ENCODE results near the gene AGPAT4.

Gene AGPAT4

DNA sequence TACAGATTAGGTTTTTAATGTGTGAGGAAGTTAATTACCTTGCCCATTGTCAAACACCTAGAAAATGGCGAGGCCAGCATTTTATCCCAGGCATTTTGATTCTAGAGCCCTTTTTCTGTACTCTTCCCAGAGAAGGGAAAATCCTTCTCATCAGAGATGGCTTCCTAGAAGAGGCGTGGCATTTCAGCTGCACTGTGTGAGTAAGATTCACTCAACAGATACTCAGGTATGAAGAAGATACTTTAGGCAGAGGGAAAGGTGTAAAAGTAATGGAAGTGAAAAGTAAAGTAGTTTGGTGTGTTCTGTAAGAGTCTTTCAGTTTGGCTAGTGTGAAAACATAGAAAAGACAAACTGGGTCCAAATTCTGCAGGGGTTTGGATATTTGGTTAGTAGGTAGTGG lies 168.5 kb downstream of the AGPAT4 start:
- no peaks in the 10 kb centered on the region for H3F3A ChIP-seq (ENCODE audit: insufficient read depth, low read length)
- H3K9ac ChIP-seq (ENCODE audit: low read length): no peak overlapping the region
- TF ChIP-seq, protein P1, sequence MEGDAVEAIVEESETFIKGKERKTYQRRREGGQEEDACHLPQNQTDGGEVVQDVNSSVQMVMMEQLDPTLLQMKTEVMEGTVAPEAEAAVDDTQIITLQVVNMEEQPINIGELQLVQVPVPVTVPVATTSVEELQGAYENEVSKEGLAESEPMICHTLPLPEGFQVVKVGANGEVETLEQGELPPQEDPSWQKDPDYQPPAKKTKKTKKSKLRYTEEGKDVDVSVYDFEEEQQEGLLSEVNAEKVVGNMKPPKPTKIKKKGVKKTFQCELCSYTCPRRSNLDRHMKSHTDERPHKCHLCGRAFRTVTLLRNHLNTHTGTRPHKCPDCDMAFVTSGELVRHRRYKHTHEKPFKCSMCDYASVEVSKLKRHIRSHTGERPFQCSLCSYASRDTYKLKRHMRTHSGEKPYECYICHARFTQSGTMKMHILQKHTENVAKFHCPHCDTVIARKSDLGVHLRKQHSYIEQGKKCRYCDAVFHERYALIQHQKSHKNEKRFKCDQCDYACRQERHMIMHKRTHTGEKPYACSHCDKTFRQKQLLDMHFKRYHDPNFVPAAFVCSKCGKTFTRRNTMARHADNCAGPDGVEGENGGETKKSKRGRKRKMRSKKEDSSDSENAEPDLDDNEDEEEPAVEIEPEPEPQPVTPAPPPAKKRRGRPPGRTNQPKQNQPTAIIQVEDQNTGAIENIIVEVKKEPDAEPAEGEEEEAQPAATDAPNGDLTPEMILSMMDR (IDR thresholded peaks at IDR 0.05; ENCODE audit: low read length): no peak
- TF ChIP-seq EZH2 (optimal IDR thresholded peaks at IDR 0.05; ENCODE audit: low read depth, low read length): no peak
- TF ChIP-seq EZH2phosphoT487 (IDR thresholded peaks at IDR 0.05; ENCODE audit: low read length): no peak
- H3K27ac ChIP-seq (ENCODE audit: low read length): no peak overlapping the region
- no peak for DNase-seq
- no peak overlapping the region for H2AFZ ChIP-seq (ENCODE audit: low read length)
- no peaks in the 10 kb centered on the region for H4K20me1 ChIP-seq (ENCODE audit: insufficient read depth, low read length)
- H3K4me3 ChIP-seq (ENCODE audit: low read length): no peak overlapping the region
- H3K79me2 ChIP-seq (ENCODE audit: low read length): no peaks in the 10 kb centered on the region
- no peaks in the 10 kb centered on the region for H3K4me1 ChIP-seq (ENCODE audit: low read length)
- H3K27me3 ChIP-seq (replicated peaks; ENCODE audit: insufficient read depth, low read length): no peaks in the 10 kb centered on the region
- H3K36me3 ChIP-seq (replicated peaks; ENCODE audit: insufficient read depth, low read length): no peaks in the 10 kb centered on the region; the same call in 1 of the 2 replicates
- H3K9me2 ChIP-seq (replicated peaks; ENCODE audit: insufficient read depth, low read length): no peaks in the 10 kb centered on the region
- H3K4me2 ChIP-seq (ENCODE audit: low read depth, low read length): no peak overlapping the region
- H3K9me3 ChIP-seq (replicated peaks; ENCODE audit: insufficient read depth, low read length): no peaks in the 10 kb centered on the region

DNA sequence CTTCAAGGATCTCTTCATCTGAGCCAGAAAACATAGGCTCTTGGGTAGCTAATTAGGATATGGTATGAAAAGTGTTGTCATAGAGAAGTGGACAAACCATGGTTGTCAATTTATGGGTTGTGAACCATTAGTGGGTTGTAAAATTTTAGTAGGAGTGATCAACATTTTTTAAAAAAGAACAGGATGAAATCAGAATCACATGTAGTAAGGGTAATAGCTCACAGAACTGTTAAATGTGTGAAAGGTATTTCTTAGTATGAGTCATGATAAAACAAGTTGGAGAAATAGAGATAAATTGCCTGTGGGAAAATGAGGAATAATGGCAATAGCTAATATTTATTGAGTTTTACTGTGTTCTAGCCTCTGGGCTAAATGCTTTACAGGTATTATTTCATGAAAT lies 168.9 kb downstream of the AGPAT4 start:
- no peak for DNase-seq
- no peaks in the 10 kb centered on the region for H3K9me3 ChIP-seq (replicated peaks; ENCODE audit: insufficient read depth, low read length)
- H3F3A ChIP-seq (ENCODE audit: insufficient read depth, low read length): no peaks in the 10 kb centered on the region
- no peak overlapping the region for H3K4me2 ChIP-seq (ENCODE audit: low read depth, low read length)
- no peak overlapping the region for H3K9ac ChIP-seq (ENCODE audit: low read length)
- H3K27me3 ChIP-seq (replicated peaks; ENCODE audit: insufficient read depth, low read length): no peaks in the 10 kb centered on the region
- no peak overlapping the region for H3K4me3 ChIP-seq (ENCODE audit: low read length)
- no peak overlapping the region for H3K27ac ChIP-seq (ENCODE audit: low read length)
- no peaks in the 10 kb centered on the region for H3K79me2 ChIP-seq (ENCODE audit: low read length)
- no peaks in the 10 kb centered on the region for H4K20me1 ChIP-seq (ENCODE audit: insufficient read depth, low read length)
- TF ChIP-seq EZH2 (optimal IDR thresholded peaks at IDR 0.05; ENCODE audit: low read depth, low read length) (no peak), EZH2phosphoT487 (IDR thresholded peaks at IDR 0.05; ENCODE audit: low read length) (no peak)
- TF ChIP-seq, protein P1 (IDR thresholded peaks at IDR 0.05; ENCODE audit: low read length): no peak
- no peak overlapping the region for H2AFZ ChIP-seq (ENCODE audit: low read length)
- H3K4me1 ChIP-seq (ENCODE audit: low read length): no peaks in the 10 kb centered on the region
- no peaks in the 10 kb centered on the region; the same call in 1 of the 2 replicates for H3K36me3 ChIP-seq (replicated peaks; ENCODE audit: insufficient read depth, low read length)
- no peaks in the 10 kb centered on the region for H3K9me2 ChIP-seq (replicated peaks; ENCODE audit: insufficient read depth, low read length)

DNA sequence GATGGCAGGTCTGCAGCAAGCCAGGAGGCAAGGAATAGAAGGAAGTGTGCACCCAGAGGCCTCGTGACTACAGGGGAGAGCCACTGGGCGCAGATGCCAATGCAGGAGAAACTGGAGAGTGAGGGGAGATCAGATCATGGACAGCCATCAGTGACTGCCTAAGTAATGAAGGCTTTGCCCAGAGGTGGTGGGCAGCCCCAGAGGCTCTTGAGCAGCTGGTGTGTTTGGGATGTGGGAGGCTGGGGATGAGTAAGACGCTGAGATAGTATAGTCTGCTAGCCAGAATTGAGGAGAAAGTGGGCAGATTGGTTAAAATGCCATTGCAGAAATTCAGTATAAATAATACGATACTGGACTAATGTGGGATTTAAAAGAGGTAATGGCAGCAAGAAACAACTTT lies 170.4 kb downstream of the AGPAT4 start:
- Histone ChIP-seq H3F3A (ENCODE audit: insufficient read depth, low read length) (no peaks in the 10 kb centered on the region), H3K4me1 (ENCODE audit: low read length) (no peaks in the 10 kb centered on the region), H3K4me2 (ENCODE audit: low read depth, low read length) (no peak overlapping the region), H3K36me3 (replicated peaks; ENCODE audit: insufficient read depth, low read length) (no peaks in the 10 kb centered on the region; the same call in 1 of the 2 replicates), H3K4me3 (ENCODE audit: low read length) (no peak overlapping the region), H2AFZ (ENCODE audit: low read length) (no peak overlapping the region), H3K9me3 (replicated peaks; ENCODE audit: insufficient read depth, low read length) (no peaks in the 10 kb centered on the region), H3K79me2 (ENCODE audit: low read length) (no peaks in the 10 kb centered on the region), H3K9ac (ENCODE audit: low read length) (no peak overlapping the region), H3K27me3 (replicated peaks; ENCODE audit: insufficient read depth, low read length) (no peaks in the 10 kb centered on the region), H3K9me2 (replicated peaks; ENCODE audit: insufficient read depth, low read length) (no peaks in the 10 kb centered on the region), H3K27ac (ENCODE audit: low read length) (no peak overlapping the region), H4K20me1 (ENCODE audit: insufficient read depth, low read length) (no peaks in the 10 kb centered on the region)
- DNase-seq: no peak
- TF ChIP-seq EZH2 (optimal IDR thresholded peaks at IDR 0.05; ENCODE audit: low read depth, low read length) (no peak), EZH2phosphoT487 (IDR thresholded peaks at IDR 0.05; ENCODE audit: low read length) (no peak)
- TF ChIP-seq, protein P1 (IDR thresholded peaks at IDR 0.05; ENCODE audit: low read length): no peak
